ENCODE measurements around the gene LENG1.
A peak's percentile ranks its signal among the peaks of the same experiment; 100 is the strongest.

DNA sequence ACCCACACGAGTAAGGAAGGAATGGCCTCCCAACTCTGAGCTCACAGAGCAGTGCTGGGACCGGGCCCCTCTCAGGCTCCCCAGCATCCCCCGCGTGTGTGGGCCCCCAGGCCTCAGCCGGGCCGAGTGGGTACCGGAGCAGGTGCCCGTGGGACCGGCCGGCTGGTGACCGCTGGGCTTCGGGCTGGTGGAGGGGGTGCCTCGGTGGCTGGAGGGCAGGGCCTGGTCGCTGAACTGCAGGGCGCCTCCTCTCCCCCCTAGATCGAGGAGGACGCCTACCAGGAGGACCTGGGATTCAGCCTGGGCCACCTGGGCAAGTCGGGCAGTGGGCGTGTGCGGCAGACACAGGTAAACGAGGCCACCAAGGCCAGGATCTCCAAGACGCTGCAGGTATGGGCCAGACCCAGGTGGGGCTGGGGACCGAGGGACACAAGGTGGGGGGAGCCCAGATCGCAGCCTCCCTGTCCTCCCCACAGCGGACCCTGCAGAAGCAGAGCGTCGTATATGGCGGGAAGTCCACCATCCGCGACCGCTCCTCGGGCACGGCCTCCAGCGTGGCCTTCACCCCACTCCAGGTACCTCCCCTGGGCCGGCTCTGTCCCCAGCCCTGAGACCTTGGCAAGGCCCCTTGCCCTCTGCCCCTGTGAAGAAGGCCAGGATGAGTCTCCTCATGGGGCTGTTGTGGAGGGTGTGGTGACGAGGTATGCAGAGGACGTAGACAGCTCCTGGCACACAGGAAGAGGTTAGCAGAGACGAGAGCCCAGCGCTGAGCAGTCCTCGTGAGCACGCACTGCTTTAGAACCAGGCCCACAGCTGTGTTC is 30.5 kb downstream of the LENG1 start:
- TF ChIP-seq, protein P1, sequence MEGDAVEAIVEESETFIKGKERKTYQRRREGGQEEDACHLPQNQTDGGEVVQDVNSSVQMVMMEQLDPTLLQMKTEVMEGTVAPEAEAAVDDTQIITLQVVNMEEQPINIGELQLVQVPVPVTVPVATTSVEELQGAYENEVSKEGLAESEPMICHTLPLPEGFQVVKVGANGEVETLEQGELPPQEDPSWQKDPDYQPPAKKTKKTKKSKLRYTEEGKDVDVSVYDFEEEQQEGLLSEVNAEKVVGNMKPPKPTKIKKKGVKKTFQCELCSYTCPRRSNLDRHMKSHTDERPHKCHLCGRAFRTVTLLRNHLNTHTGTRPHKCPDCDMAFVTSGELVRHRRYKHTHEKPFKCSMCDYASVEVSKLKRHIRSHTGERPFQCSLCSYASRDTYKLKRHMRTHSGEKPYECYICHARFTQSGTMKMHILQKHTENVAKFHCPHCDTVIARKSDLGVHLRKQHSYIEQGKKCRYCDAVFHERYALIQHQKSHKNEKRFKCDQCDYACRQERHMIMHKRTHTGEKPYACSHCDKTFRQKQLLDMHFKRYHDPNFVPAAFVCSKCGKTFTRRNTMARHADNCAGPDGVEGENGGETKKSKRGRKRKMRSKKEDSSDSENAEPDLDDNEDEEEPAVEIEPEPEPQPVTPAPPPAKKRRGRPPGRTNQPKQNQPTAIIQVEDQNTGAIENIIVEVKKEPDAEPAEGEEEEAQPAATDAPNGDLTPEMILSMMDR (IDR thresholded peaks at IDR 0.05 in 8 of 11, conservative IDR thresholded peaks at IDR 0.05 in 3 of 11), result no peak
- peak in 1 of 3 donors; percentile 6 for TF ChIP-seq POLR2AphosphoS5 (IDR thresholded peaks at IDR 0.05)
- no peak for TF ChIP-seq POLR2A (IDR thresholded peaks at IDR 0.05)

Data from spleen (tissue), 7 donors.